ENCODE measurements around the gene PTPRM. TPM values are rescaled to one million over a fixed set of nuclear protein-coding genes. Genes with fewer than 3 reads are reported as not detected.

Gene PTPRM
- total and polyA plus RNA-seq, 2 of the 4 experiments (the other 2 are of a cell fraction) = 28.3 to 51.2 TPM

DNA sequence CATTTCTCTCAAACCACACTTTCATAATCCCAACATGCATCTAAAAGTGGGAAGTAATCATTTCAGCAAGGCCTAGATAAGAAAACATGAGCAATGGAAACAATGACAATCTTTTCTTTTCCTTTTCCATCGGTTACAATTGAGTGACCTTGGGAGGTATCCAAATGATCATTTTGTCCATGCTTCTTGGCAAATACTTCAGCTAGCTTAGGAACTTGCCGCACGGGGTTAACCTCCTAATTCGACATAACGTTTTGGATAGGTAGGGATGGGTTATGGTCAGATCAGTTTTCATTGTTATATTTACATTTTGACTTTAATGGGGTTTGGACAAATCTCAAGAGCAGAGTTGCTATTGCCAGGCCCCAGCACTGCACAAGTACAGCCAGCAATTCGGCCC is 4.6 kb upstream of the PTPRM start:
- H3K79me1 ChIP-seq (ENCODE audit: low read depth in 1 of 2, low read length in 2 of 2) = peaks cover 4 to 8% of the 10 kb centered on the region in 2 experiments; a peak in 1 of 4 replicates
- dilution Hi-C loops (cut with HindIII; ENCODE audit: low sequenced_read_pairs, unreplicated experiment) (no loop called here), in situ Hi-C loops (cut with MboI; ENCODE audit: low sequenced_read_pairs) (no loop called here), intact Hi-C loops (cut with micrococcal nuclease) (no loop called here)
- no peak overlapping the region for H3K4me3 ChIP-seq (ENCODE audit: insufficient read depth, low read depth, low read length)
- no peak for DNase-seq
- no peak for ATAC-seq (ENCODE audit: low read depth)
- H2AK5ac ChIP-seq (ENCODE audit: low read depth, low read length) = no peak overlapping the region
- no peaks in the 10 kb centered on the region for H3K9me3 ChIP-seq (ENCODE audit: control insufficient read depth, insufficient read depth, low read length)
- H2BK5ac ChIP-seq (ENCODE audit: low read depth, low read length, poor library complexity, severe bottlenecking) = no peak overlapping the region
- no peak overlapping the region for H3K4me2 ChIP-seq (ENCODE audit: low read depth, low read length)
- H4K5ac ChIP-seq (ENCODE audit: low read depth, low read length) = no peak overlapping the region
- H3K27ac ChIP-seq (ENCODE audit: insufficient read depth, low read length) = no peak overlapping the region
- POLR2A ChIA-PET (ENCODE audit: unreplicated experiment) = no interaction called here
- no peak overlapping the region for H4K8ac ChIP-seq (ENCODE audit: low read depth in 2 of 2, low read length in 2 of 2)
- no peak overlapping the region for H3K56ac ChIP-seq (ENCODE audit: extremely low read depth, insufficient read depth, low read length)
- peaks cover 5% of the 10 kb centered on the region; the same call in 1 of the 2 replicates for H3K27me3 ChIP-seq (ENCODE audit: control insufficient read depth, insufficient read depth, low read length)
- CTCF ChIA-PET = no interaction called here
- H2AK9ac ChIP-seq (replicated peaks; ENCODE audit: low read depth, low read length, poor library complexity) = no peak overlapping the region
- no peak overlapping the region for H3K23ac ChIP-seq (ENCODE audit: low read depth, low read length)
- no peak overlapping the region for H2BK15ac ChIP-seq (ENCODE audit: low read depth, low read length)
- H3K9ac ChIP-seq (ENCODE audit: low read depth, low read length) = no peak overlapping the region
- no peaks in the 10 kb centered on the region for H3K36me3 ChIP-seq (ENCODE audit: control insufficient read depth, insufficient read depth, low read length)
- peaks cover 8% of the 10 kb centered on the region for H3K4me1 ChIP-seq (ENCODE audit: control insufficient read depth, insufficient read depth, low read length)
- H2BK20ac ChIP-seq (ENCODE audit: low read depth, low read length) = no peak overlapping the region
- TF ChIP-seq POLR2A (IDR thresholded peaks at IDR 0.05; ENCODE audit: low read depth, low read length) (no peak), SMC3 (IDR thresholded peaks at IDR 0.05; ENCODE audit: low read depth, low read length) (no peak), FOS (IDR thresholded peaks at IDR 0.05; ENCODE audit: low read depth, low read length) (no peak), NFE2L2 (IDR thresholded peaks at IDR 0.05; ENCODE audit: low read depth, low read length) (no peak), USF2 (IDR thresholded peaks at IDR 0.05; ENCODE audit: low read depth, low read length) (no peak), RCOR1 (IDR thresholded peaks at IDR 0.05; ENCODE audit: insufficient replicate concordance, low read length) (no peak), CEBPB (IDR thresholded peaks at IDR 0.05; ENCODE audit: low read depth, low read length) (no peak), RFX5 (IDR thresholded peaks at IDR 0.05; ENCODE audit: low read depth, low read length) (no peak), MAZ (IDR thresholded peaks at IDR 0.05; ENCODE audit: borderline replicate concordance, low read depth, low read length) (no peak), BHLHE40 (IDR thresholded peaks at IDR 0.05; ENCODE audit: low read depth, low read length) (no peak), MAFK (IDR thresholded peaks at IDR 0.05; ENCODE audit: low read depth, low read length) (no peak), MXI1 (IDR thresholded peaks at IDR 0.05; ENCODE audit: borderline replicate concordance, low read depth, low read length) (no peak), CHD1 (IDR thresholded peaks at IDR 0.05; ENCODE audit: low read depth, low read length) (no peak), RAD21 (IDR thresholded peaks at IDR 0.05; ENCODE audit: low read length) (no peak), ELK1 (IDR thresholded peaks at IDR 0.05; ENCODE audit: borderline replicate concordance, low read depth, low read length) (no peak)
- TF ChIP-seq, protein P1, sequence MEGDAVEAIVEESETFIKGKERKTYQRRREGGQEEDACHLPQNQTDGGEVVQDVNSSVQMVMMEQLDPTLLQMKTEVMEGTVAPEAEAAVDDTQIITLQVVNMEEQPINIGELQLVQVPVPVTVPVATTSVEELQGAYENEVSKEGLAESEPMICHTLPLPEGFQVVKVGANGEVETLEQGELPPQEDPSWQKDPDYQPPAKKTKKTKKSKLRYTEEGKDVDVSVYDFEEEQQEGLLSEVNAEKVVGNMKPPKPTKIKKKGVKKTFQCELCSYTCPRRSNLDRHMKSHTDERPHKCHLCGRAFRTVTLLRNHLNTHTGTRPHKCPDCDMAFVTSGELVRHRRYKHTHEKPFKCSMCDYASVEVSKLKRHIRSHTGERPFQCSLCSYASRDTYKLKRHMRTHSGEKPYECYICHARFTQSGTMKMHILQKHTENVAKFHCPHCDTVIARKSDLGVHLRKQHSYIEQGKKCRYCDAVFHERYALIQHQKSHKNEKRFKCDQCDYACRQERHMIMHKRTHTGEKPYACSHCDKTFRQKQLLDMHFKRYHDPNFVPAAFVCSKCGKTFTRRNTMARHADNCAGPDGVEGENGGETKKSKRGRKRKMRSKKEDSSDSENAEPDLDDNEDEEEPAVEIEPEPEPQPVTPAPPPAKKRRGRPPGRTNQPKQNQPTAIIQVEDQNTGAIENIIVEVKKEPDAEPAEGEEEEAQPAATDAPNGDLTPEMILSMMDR (conservative IDR thresholded peaks at IDR 0.05; ENCODE audit: low read depth, low read length) = no peak
- no peaks in the 10 kb centered on the region for H4K20me1 ChIP-seq (ENCODE audit: insufficient read depth, low read length)
- no peak overlapping the region for H2AFZ ChIP-seq (replicated peaks; ENCODE audit: low read length, poor library complexity)
- peaks cover 6% of the 10 kb centered on the region; the same call in 1 of the 2 replicates for H3K9me1 ChIP-seq (ENCODE audit: insufficient read depth, low read length)
- H3K14ac ChIP-seq (replicated peaks; ENCODE audit: low read depth, low read length) = no peak overlapping the region
- H2BK120ac ChIP-seq (ENCODE audit: low read depth, low read length) = no peak overlapping the region
- H3K18ac ChIP-seq (ENCODE audit: low read depth, low read length) = no peak overlapping the region
- no peak overlapping the region for H4K91ac ChIP-seq (ENCODE audit: insufficient read depth, low read depth, low read length)
- no peak overlapping the region for H3K4ac ChIP-seq (ENCODE audit: low read depth, low read length)
- 86% methylated on average over 4 of the region's 6 CpGs; no CpG with 5 or more reads in 1 of the 2 experiments for WGBS, 2 experiments (ENCODE audit: extremely low coverage in 2 of 2, insufficient read length in 1 of 2)
- BruUV-seq (replicated peaks) = no TSS peak
